ENCODE results near the gene HSP90B1.

Gene HSP90B1

GRCh38 chr12:103929784-103930033 lies 501 bp upstream of the HSP90B1 start:
- DNase-seq (ENCODE audit: low read depth) = no peak

GRCh38 chr12:103930787-103931735 lies 851 bp downstream of the HSP90B1 start:
- no peak for DNase-seq (ENCODE audit: low read depth)

GRCh38 chr12:103933237-103933636 lies 3.0 kb downstream of the HSP90B1 start:
- no peak for DNase-seq (ENCODE audit: low read depth)

GRCh38 chr12:103936679-103937078 lies 6.5 kb downstream of the HSP90B1 start:
- no peak for DNase-seq (ENCODE audit: low read depth)

GRCh38 chr12:103944964-103945363 lies 14.8 kb downstream of the HSP90B1 start:
- DNase-seq (ENCODE audit: low read depth) = no peak

DNA sequence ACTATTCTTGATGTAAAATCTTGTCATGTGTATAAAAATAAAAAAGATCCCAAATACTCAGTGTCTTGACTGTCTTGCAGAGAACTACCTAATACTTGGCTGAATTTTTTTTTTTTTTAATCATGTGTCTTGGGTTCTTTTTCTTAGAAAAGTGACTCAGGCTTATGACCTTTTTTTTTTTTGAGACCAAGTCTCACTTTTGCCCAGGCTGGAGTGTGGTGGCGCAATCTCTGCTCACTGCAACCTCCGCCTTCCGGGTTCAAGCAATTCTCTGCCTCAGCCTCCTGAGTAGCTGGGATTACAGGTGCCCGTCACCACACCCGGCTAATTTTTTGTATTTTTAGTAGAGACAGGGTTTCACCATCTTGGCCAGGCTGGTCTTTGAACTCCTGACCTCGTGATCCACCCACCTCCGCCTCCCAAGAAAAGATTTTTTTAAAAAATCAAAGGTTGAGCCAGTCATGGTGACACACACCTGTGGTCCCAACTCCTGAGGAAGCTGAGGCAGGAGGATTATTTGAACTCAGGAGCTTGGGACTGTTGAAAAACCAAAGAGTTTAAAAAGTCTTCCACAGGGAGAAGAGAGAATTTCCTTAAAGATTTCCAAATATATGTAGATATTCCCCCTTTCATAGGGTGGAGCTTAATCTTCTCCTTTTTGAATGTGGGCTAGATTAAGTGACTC lies 17.8 kb downstream of the HSP90B1 start:
- no peak for DNase-seq (ENCODE audit: low read depth)

DNA sequence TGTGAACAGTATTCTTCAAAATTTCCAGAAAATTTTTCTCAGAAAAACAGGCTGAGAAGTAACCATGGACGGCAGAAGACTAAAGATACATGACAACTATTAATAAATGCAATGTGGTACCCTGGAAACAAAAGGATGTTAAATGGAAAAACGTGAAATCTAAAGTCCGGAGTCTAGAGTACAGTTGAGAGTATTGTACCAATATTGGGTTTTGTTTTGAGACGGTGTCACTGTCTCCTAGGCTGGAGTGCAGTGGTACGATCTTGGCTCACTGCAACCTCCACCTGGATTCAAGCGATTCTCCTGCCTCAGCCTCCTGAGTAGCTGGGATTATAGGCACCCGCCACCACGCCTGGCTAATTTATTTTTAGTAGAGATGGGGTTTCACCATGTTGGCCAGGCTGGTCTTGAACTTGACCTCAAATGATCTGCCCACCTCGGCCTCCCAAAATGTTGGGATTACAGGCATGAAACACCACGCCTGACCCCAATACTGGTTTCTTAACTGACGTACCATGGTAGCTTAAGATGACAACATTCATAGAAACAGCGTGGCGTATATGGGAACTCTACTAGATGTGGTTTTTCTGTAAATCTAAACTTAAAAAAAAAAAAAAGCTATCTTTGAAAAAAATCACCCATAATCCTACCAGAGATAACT lies 18.7 kb downstream of the HSP90B1 start:
- DNase-seq (ENCODE audit: low read depth) = no peak

DNA sequence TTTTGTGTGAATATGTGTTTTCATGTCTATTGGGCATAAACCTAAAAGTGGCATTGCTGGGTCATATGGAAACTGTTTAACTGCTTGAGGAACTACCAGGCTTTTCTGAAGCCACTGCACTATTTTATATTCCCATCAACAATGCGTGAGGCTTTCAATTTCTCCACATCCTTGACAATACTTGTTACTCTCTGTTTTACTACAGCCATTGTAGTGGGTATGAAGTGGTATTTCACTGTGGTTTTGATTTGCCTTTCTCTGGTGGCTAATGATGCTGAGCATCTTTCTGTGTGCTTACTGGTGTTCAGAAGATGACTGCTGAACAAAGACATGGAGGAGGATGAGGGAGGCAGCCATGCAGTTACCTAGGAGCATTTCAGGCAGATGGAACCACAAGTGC lies 22.3 kb downstream of the HSP90B1 start:
- no peak for DNase-seq (ENCODE audit: low read depth)

GRCh38 chr12:103955811-103956508 lies 25.8 kb downstream of the HSP90B1 start:
- DNase-seq (ENCODE audit: low read depth) = no peak

DNA sequence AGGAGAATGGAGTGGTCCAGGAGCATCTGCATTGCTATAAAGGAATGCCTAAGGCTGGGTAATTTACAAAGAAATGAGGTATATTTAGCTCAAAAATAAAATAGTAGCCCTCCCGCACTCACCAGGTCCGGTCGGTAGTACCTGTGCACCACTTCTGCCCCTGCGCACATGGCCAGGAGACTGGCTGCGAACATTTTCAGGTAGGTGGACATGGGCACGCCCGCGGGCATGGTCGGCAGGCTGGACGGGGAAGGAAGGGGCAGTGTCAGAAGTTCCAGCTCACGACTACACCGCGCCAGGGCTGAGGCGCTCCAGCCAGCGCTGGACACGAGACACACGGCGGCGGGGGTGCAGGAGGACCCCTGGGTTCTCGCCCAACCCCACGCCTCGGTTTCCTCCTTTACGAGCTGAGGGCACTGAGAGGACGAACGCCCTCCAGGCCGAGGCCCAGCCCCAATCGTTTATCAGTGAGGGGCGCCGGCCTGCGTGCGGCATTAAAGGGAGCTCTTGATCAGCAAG lies 26.4 kb downstream of the HSP90B1 start:
- DNase-seq (ENCODE audit: low read depth) = no peak

GRCh38 chr12:103957865-103958388 lies 27.7 kb downstream of the HSP90B1 start:
- DNase-seq (ENCODE audit: low read depth) = no peak

DNA sequence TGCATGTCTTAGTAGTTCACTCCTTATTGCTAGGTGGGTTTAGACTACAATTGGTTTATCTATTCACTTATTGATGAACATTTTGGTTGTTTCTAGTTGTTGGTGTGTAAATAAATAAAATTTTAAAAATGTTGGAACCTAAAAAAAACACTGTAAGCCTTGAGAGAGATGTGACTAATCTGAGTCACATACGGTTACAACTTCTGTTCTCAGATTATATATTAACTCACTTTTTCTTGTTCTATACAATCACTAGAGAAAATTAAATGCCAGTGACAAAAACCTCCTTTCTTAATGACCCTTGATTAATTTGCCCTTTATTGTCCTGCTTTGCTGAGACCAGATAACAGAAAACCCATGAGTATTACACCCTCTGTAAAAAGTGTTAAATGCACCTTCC lies 28.4 kb downstream of the HSP90B1 start:
- DNase-seq (ENCODE audit: low read depth) = no peak

DNA sequence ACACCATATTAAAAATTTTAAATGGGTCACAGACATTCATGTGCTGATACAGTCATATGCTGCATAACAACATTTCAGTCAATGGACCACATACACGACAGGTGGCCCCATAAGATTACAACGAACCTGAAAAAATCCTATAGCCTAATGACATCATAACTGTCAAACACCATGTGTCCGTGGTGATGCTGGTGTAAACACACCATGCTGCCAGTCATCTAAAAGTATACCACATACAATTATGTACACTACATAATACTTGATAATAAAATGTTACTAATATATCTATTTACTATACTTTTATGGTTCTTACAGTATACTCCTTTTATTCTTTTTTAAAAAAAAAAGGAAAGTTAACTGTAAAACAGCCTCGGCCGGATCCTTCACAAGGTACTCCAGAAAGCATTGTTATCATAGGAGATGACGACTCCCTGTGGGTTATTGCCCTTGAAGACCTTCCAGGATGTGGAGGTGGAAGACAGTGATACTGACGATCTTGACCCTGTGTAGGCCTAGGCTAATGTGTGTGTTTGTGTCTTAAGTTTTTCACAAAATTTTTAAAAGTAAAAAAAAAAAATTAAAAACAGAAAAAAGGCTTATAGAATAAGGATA lies 30.5 kb downstream of the HSP90B1 start:
- DNase-seq (ENCODE audit: low read depth) = no peak

DNA sequence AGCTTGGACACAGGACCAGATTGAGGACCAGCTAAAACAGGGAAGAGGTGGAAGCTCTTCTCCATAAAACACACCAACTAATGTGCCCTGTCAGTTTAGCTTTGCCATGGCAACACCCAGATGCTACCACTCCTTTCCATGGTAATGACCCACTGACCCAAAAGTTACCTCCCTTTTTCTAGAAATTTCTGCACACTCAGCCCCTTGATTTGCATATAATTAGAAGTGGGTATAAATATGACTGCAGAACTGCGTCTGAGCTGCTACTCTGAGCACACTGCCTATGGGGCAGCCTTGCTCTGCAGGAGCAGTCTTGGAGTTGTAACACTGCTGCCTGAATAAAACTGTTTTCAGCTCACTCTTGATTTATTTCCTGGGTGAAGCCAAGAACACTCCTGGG lies 32.3 kb downstream of the HSP90B1 start:
- no peak for DNase-seq (ENCODE audit: low read depth)

DNA sequence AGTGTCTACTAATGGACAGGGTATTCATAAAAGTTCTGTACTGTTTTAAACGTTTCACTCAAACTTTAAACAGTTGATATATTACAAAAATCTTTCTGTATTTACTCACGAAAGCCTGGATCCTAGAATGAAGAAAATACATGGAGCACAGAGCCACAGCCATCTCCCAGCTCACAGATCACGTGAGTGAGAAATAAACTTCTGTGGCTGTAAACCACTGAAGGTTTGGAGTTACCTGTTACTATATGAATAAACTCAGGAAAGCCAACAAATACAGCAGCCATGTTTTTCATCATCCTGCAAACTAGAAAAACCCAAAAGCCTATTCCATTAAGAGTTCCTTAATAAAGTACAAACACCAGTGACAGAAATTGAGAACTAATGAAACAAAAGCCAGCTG lies 34.6 kb downstream of the HSP90B1 start:
- no peak for DNase-seq (ENCODE audit: low read depth)

DNA sequence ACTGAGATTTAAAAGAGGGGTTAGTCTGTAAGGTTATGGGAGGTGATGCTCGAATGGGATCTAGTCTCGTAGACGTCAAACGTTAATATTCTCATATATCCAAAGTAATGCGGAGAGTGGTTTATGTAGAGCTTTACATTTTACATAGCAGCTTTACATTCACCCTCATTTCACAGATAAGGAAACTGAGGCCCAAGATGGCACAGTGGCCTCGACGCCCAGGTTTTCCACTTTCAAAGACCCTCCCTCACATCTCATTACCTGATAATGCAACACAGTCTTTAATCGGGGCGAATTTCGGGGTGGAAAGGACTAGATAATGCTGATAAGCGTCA lies 35.0 kb downstream of the HSP90B1 start:
- no peak for DNase-seq (ENCODE audit: low read depth)

GRCh38 chr12:103965590-103966504 lies 35.6 kb downstream of the HSP90B1 start, which contains the start of gene TDG:
TDG (plus strand) TSS chr12:103965872; CDS start chr12:103966038, 166 bp downstream.
- peak; percentile 96 for DNase-seq (ENCODE audit: low read depth)

GRCh38 chr12:103966736-103967135 lies 36.5 kb downstream of the HSP90B1 start:
- no peak for DNase-seq (ENCODE audit: low read depth)

DNA sequence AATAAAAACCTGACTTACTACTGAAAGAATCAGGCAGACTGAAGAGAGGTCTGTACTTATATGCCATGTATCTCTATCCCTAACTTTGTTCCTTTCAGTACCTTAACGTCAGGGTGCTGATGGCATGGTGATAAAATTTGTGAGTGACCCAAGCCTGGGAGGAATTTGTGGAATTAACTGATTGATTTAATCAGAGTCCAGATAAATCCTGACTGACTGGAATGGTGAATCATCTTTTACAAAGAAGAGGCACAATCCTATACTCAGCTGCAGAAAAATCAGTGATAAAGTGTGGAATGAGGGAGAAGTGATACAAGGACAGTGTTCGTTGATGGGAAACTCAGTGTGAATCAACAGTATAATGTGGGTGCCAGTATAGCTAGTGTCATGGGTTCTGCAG lies 39.2 kb downstream of the HSP90B1 start:
- no peak for DNase-seq (ENCODE audit: low read depth)

DNA sequence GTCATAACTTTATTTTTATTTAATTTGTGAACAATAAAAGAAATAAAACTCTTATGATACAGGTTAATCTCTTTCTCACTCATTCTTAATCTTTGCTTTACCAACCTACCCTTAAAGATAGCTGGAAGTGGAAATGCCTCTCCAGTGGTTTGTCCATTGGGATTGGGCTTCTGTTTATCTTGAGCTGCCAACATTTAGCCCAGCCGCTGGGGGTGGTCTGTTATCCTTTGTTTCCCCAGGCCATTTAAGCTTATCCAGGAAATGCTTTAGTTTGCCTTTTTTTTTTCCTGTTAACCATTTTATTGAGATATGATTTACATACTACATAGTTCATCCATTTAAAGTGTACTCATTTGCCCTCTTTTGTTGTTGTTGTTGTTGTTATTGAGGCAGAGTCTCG lies 43.7 kb downstream of the HSP90B1 start:
- no peak for DNase-seq (ENCODE audit: low read depth)

GRCh38 chr12:103975368-103975767 lies 45.2 kb downstream of the HSP90B1 start:
- DNase-seq (ENCODE audit: low read depth) = no peak

All from activated T-cell treated with anti-CD3 and anti-CD28 coated beads for 24 hours (primary cell).